IPS-18a (cell line): ENCODE measurements around the gene SETDB1.

Experiments used
- H3K27ac ChIP-seq: one replicate; pipeline ENCODE4 v1.5.1; 2013; ENCODE audit warnings: low read length
- H3K27me3 ChIP-seq: one replicate; pipeline ENCODE4 v1.6.1; 2013; ENCODE audit warnings: mild to moderate bottlenecking, low read length; ENCODE audit not compliant: control insufficient read depth, insufficient read depth
- H3K36me3 ChIP-seq: one replicate; pipeline ENCODE4 v1.6.1; 2013; ENCODE audit warnings: low read depth, low read length; ENCODE audit not compliant: control insufficient read depth
- H3K4me1 ChIP-seq: one replicate; pipeline ENCODE4 v1.6.1; 2013; ENCODE audit warnings: low read depth, low read length; ENCODE audit not compliant: control insufficient read depth
- H3K4me3 ChIP-seq: one replicate; pipeline ENCODE4 v1.5.1; 2013; ENCODE audit warnings: low read length
- H3K9ac ChIP-seq: one replicate; pipeline ENCODE4 v1.6.1; 2013; ENCODE audit warnings: mild to moderate bottlenecking, low read length, moderate library complexity
- H3K9me3 ChIP-seq: one replicate; pipeline ENCODE4 v1.6.1; 2013; ENCODE audit warnings: low read depth, low read length; ENCODE audit not compliant: control insufficient read depth

The SETDB1 gene

DNA sequence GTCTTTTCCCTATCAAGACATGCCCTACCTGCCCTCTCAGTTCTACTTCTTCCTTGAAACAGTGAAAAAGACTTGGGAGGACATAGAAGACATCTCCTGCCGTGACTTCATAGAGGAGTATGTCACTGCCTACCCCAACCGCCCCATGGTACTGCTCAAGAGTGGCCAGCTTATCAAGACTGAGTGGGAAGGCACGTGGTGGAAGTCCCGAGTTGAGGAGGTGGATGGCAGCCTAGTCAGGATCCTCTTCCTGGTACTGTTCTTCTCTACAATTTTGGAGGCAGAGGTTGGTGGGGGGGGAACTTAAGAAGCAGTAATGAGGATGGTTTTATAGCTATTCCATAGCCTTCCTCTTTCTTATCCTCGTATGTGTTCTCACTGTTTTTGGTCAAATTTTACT, 18.7 kb downstream of the SETDB1 start:
- Histone ChIP-seq H3K9me3 (no peaks in the 10 kb centered on the region), H3K36me3 (peaks cover 88% of the 10 kb centered on the region), H3K9ac (no peak overlapping the region), H3K4me1 (no peaks in the 10 kb centered on the region), H3K4me3 (no peak overlapping the region), H3K27ac (no peak overlapping the region), H3K27me3 (no peaks in the 10 kb centered on the region)

DNA sequence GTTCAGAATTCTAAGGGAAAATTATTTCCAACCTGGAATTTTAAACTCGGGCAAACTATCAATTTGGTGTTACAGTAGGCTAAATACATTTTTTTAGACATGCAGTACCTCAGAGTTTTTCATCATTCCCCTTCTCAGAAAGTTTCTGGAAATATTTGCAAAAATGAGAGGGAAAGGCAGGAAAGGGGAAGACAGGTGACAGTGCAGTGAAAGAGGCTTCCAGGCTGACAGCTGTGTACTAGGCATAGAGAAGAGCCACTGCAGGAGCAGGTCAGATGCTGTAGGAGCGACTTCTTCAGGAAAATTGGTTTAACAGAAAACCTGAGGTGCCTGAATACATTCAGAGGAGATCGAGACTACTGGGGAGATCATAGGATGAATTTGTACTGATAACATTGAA, 28.5 kb downstream of the SETDB1 start:
- Histone ChIP-seq H3K27ac (no peak overlapping the region), H3K9me3 (no peaks in the 10 kb centered on the region), H3K27me3 (no peaks in the 10 kb centered on the region), H3K4me3 (no peak overlapping the region), H3K4me1 (no peaks in the 10 kb centered on the region), H3K36me3 (peaks cover 73% of the 10 kb centered on the region), H3K9ac (no peak overlapping the region)

DNA sequence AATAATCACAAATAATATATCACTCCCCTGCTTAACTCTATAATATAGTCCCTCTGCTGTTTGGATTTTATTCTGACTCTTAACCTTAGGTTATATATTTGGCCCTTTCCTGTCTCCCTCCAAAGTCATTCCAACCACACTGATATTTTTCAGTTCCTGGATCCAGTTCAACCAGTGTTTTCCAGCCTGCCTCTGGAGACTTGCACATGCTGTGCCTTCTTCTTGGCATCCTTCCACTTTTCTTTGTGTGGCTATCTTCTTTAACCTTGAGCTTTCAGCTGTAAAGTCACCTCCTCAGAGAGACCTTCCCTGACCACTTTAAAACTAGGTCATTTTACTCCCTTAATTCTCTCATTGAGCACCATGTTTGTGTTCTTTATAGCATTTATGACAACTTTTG, 29.1 kb downstream of the SETDB1 start:
- no peaks in the 10 kb centered on the region for H3K4me1 ChIP-seq
- no peaks in the 10 kb centered on the region for H3K9me3 ChIP-seq
- H3K27me3 ChIP-seq: no peaks in the 10 kb centered on the region
- H3K36me3 ChIP-seq: peaks cover 73% of the 10 kb centered on the region
- no peak overlapping the region for H3K4me3 ChIP-seq
- no peak overlapping the region for H3K9ac ChIP-seq
- H3K27ac ChIP-seq: no peak overlapping the region

DNA sequence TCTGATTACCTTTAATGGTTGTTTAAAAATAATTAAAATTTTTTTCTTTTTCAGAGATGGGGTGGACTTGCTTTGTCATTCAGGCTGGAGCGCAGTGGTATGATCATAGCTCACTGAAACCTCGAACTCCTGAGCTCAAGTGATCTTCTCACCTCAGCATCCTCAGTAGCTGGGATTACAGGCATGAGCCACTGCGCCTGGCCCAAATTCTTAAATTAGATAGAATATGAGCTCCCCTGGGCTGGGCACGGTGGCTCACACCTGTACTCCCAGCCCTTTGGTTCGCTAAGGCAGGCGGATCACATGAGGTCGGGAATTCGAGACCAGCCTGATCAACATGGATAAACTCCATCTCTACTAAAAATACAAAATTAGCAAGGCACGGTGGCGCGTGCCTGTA, 31.5 kb downstream of the SETDB1 start:
- Histone ChIP-seq H3K27me3 (no peaks in the 10 kb centered on the region), H3K36me3 (peaks cover 73% of the 10 kb centered on the region), H3K9me3 (no peaks in the 10 kb centered on the region)

DNA sequence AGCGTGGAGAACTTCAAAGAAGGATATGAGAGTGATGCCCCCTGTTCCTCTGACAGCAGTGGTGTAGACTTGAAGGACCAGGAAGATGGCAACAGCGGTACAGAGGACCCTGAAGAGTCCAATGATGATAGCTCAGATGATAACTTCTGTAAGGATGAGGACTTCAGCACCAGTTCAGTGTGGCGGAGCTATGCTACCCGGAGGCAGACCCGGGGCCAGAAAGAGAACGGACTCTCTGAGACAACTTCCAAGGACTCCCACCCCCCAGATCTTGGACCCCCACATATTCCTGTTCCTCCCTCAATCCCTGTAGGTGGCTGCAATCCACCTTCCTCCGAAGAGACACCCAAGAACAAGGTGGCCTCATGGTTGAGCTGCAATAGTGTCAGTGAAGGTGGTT, 34.5 kb downstream of the SETDB1 start:
- Histone ChIP-seq H3K9ac (no peak overlapping the region), H3K27ac (no peak overlapping the region), H3K9me3 (no peaks in the 10 kb centered on the region), H3K4me3 (no peak overlapping the region), H3K36me3 (peaks cover 79% of the 10 kb centered on the region), H3K4me1 (no peaks in the 10 kb centered on the region), H3K27me3 (no peaks in the 10 kb centered on the region)

More for the DNA sequence above, 31.5 kb downstream of the SETDB1 start:
- Histone ChIP-seq H3K4me1 (no peaks in the 10 kb centered on the region), H3K4me3 (no peak overlapping the region), H3K9ac (no peak overlapping the region), H3K27ac (no peak overlapping the region)

DNA sequence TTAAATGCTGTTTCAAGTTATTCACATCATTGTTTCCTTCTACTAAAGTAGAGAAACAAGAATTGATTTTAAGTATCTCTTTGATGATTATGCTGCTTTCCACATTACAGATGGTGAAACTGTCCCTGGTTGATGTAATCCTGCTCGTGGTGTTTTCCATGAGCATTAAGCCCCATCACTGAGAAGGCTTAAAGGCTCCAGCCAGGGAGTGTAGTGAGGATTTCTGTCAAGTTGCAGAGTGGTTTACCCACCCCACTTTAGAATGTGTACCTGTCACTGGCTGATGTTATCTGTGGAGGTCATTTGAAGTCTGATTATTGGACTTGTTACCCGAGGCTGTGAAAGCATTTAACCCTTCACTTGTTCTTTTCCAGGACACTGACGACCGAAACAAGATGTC, 35.6 kb downstream of the SETDB1 start:
- H3K36me3 ChIP-seq: peaks cover 86% of the 10 kb centered on the region

DNA sequence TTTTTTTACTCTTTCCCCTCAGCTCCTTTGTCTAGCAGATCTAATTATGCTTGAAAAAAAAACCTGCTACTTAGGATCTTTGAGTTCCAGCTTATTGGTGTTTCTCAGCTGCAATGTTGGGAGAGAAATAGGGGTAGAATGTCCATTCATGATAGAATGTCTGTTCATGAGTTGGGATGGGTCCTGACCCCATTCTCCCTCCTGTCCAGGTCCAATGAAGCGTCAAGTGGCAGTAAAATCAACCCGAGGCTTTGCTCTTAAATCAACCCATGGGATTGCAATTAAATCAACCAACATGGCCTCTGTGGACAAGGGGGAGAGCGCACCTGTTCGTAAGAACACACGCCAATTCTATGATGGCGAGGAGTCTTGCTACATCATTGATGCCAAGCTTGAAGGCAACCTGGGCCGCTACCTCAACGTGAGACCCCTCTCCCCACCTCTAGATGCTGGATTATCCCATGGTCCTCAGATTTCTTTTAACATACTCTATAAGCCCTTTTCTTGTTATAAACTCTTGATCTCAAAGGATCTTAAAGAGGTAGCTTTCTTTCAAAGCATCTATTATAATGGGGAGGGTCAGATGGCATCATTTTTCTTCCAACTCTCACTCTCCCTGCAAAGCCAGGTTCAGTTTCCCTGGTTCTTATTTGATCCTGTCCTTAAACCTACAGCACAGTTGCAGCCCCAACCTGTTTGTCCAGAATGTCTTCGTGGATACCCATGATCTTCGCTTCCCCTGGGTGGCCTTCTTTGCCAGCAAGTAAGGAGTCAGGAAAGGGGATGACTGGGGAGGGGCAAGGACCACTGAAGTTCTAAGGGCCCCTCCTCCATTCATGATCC, 37.4 kb downstream of the SETDB1 start:
- H3K4me1 ChIP-seq: no peaks in the 10 kb centered on the region
- H3K27me3 ChIP-seq: no peaks in the 10 kb centered on the region
- H3K36me3 ChIP-seq: peaks cover 96% of the 10 kb centered on the region
- H3K9ac ChIP-seq: no peak overlapping the region
- H3K27ac ChIP-seq: no peak overlapping the region
- no peak overlapping the region for H3K4me3 ChIP-seq
- H3K9me3 ChIP-seq: no peaks in the 10 kb centered on the region

More for the DNA sequence above, 35.6 kb downstream of the SETDB1 start:
- no peaks in the 10 kb centered on the region for H3K27me3 ChIP-seq
- H3K9me3 ChIP-seq: no peaks in the 10 kb centered on the region
- H3K4me3 ChIP-seq: no peak overlapping the region
- H3K4me1 ChIP-seq: no peaks in the 10 kb centered on the region
- no peak overlapping the region for H3K9ac ChIP-seq
- H3K27ac ChIP-seq: no peak overlapping the region

DNA sequence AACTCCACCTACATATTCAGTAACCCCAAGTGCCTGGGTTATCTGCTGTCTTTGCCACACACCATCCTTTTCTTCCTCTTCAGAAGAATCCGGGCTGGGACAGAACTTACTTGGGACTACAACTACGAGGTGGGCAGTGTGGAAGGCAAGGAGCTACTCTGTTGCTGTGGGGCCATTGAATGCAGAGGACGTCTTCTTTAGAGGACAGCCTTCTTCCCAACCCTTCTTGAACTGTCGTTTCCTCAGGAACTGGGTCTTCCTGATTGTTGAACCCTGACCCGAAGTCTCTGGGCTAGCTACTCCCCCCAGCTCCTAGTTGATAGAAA, 38.0 kb downstream of the SETDB1 start:
- H3K27ac ChIP-seq: no peak overlapping the region
- H3K4me1 ChIP-seq: no peaks in the 10 kb centered on the region
- H3K9me3 ChIP-seq: no peaks in the 10 kb centered on the region
- no peaks in the 10 kb centered on the region for H3K27me3 ChIP-seq
- H3K36me3 ChIP-seq: peaks cover 97% of the 10 kb centered on the region
- H3K9ac ChIP-seq: no peak overlapping the region
- H3K4me3 ChIP-seq: no peak overlapping the region

DNA sequence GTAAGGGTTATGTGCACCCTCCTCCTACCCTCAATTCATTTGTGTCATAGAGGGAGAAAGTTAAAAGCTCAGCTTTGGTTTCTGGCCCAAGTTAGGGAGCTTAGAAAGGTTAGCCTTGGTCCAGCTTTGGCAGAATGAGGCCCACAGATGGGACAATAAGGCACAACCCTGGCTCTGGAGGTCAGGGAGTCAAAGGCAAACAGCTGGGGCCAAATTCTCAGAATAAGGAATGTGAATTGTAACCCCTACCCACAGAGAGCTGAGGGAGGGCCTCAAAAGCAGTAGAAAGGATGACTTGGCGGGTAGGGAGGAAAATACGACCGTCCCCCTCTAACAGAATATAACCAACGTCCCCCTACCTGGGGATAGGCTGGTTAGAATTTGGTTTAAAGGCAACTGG, 39.4 kb downstream of the SETDB1 start:
- H3K36me3 ChIP-seq: peaks cover 82% of the 10 kb centered on the region
- peaks cover under 1% of the 10 kb centered on the region for H3K4me1 ChIP-seq
- H3K27ac ChIP-seq: no peak overlapping the region

DNA sequence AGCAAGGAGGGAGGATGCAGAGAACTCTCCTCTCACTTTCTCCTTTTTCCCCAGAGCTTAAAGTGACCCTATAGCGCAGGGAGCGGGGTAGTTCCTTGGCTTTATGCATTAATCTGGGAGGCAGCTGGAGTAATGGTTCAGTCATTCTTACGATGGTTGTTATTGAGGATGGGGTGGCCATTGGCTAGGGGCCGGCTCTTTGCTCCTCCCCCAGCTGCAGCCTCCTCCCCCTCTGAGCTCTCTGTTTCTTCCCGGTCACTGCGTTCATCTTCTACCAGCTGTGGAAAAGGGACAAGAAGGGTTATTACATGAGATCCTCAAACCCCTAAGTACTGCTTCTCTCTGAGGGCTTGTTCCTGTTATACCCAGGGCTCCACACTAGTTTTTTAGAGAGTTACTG, 39.8 kb downstream of the SETDB1 start:
- Histone ChIP-seq H3K4me3 (no peak overlapping the region), H3K27ac (no peak overlapping the region), H3K4me1 (peaks cover 5% of the 10 kb centered on the region), H3K27me3 (no peaks in the 10 kb centered on the region), H3K36me3 (peaks cover 78% of the 10 kb centered on the region), H3K9ac (no peak overlapping the region), H3K9me3 (no peaks in the 10 kb centered on the region)

More for the DNA sequence above, 39.4 kb downstream of the SETDB1 start:
- Histone ChIP-seq H3K9me3 (no peaks in the 10 kb centered on the region), H3K9ac (no peak overlapping the region), H3K4me3 (no peak overlapping the region), H3K27me3 (no peaks in the 10 kb centered on the region)

DNA sequence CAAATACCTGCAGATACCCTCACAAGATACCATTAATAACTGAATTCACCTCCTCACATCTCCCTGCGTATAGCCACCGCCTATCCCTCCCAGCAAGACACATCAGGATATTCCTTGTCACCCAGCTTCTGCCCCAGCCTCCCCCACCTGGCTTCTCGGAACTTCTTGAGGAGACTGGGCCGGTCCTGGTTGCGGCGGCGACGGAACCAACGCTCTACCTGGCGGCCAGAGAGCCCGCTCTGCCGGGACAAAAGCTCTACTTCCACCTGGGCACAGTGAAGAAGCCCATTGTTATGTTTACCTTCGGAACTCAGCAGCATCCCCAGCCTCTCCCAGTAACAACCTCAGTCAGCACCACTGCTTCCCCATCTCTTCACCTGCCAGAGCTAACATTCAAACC, 41.8 kb downstream of the SETDB1 start:
- H3K27me3 ChIP-seq: no peaks in the 10 kb centered on the region
- peaks cover 24% of the 10 kb centered on the region for H3K4me1 ChIP-seq
- H3K27ac ChIP-seq: no peak overlapping the region
- no peaks in the 10 kb centered on the region for H3K9me3 ChIP-seq
- H3K9ac ChIP-seq: no peak overlapping the region
- H3K4me3 ChIP-seq: no peak overlapping the region
- H3K36me3 ChIP-seq: peaks cover 61% of the 10 kb centered on the region

DNA sequence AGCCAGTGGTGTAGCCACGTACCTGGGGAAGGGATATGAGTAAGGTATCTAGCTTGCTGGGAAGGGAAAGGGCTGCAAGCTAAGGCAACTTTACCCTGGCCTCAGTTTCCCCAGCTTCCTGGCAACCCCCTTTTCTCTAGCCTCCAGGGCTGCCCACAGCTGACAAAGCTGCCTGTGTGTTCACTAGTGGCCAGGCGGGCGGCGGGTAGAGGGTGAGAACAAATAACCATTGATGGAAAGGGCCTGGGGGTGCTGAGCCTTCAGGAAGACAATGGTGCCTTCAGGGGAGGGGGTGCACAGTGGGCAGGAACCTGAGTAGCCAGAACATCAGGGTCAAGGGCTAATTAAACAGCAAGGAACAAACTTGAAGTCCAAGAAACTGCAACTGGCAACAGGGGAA, 42.3 kb downstream of the SETDB1 start:
- peaks cover 56% of the 10 kb centered on the region for H3K36me3 ChIP-seq
- no peak overlapping the region for H3K27ac ChIP-seq

More for the DNA sequence above, 42.3 kb downstream of the SETDB1 start:
- no peak overlapping the region for H3K9ac ChIP-seq
- H3K4me1 ChIP-seq: peaks cover 30% of the 10 kb centered on the region
- H3K4me3 ChIP-seq: no peak overlapping the region
- no peaks in the 10 kb centered on the region for H3K9me3 ChIP-seq
- H3K27me3 ChIP-seq: no peaks in the 10 kb centered on the region
